GM23338 (cell line): ENCODE results near the gene DRAXIN.

Experiments
- POLR2AphosphoS5 ChIP-seq: IDR thresholded peaks from 2 replicates; pipeline ENCODE4 v1.6.1; 2016; ENCODE audit warnings: antibody characterized with exemption, low read depth
- TF ChIP-seq, protein P1 (sequence below), 2 experiments: fragments of 200-600 bp in 1 of 2; sonication (generic) in 1 of 2; conservative IDR thresholded peaks; 2 replicates each; pipeline versions ENCODE4 v1.5.1 to v1.6.1; 2016 to 2017; ENCODE audit warnings: antibody characterized with exemption in 2 of 2, low read depth in 2 of 2, mild to moderate bottlenecking in 2 of 2, moderate library complexity in 1 of 2

DNA sequence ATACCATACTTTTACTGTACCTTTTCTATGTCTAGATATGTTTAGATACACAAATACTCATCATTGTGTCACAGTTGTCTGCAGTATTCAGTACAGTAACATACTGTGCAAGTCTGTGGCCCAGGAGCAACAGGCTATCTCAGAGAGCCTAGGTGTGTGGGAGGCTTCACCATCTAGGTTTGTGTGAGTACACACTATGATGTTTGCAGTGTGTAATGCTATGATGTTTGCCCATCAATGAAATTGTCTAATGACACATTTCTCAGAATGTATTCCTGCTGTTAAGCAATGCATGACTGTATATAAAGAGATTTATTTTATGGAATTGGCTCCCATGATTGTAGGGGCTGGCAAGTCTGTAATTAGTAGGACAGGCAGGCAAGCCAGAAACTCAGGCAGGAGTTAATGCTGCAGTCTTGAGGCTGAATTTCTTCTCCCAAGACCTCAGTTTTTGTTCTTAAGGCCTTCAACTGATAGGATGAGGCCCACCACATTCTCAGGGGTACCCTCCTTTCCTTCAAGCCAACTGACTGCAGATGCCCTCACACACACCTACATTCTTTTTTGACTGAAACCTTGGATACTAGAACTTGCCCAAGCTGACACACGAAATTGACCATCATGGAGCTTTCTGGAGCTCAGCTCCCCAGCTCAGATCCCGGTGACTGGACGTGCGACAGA is 36.8 kb downstream of the DRAXIN start:
- no peak for TF ChIP-seq POLR2AphosphoS5
- TF ChIP-seq, protein P1, sequence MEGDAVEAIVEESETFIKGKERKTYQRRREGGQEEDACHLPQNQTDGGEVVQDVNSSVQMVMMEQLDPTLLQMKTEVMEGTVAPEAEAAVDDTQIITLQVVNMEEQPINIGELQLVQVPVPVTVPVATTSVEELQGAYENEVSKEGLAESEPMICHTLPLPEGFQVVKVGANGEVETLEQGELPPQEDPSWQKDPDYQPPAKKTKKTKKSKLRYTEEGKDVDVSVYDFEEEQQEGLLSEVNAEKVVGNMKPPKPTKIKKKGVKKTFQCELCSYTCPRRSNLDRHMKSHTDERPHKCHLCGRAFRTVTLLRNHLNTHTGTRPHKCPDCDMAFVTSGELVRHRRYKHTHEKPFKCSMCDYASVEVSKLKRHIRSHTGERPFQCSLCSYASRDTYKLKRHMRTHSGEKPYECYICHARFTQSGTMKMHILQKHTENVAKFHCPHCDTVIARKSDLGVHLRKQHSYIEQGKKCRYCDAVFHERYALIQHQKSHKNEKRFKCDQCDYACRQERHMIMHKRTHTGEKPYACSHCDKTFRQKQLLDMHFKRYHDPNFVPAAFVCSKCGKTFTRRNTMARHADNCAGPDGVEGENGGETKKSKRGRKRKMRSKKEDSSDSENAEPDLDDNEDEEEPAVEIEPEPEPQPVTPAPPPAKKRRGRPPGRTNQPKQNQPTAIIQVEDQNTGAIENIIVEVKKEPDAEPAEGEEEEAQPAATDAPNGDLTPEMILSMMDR (conservative IDR thresholded peaks at IDR 0.05; ENCODE audit: low read depth in 2 of 2) = no peak
